ENCODE results near the gene ENOX1. TPM values are rescaled to one million over a fixed set of nuclear protein-coding genes. Genes with fewer than 3 reads are reported as not detected.

Gene ENOX1
- total RNA-seq, 1 experiment from 2014 or later = 0.35 TPM

DNA sequence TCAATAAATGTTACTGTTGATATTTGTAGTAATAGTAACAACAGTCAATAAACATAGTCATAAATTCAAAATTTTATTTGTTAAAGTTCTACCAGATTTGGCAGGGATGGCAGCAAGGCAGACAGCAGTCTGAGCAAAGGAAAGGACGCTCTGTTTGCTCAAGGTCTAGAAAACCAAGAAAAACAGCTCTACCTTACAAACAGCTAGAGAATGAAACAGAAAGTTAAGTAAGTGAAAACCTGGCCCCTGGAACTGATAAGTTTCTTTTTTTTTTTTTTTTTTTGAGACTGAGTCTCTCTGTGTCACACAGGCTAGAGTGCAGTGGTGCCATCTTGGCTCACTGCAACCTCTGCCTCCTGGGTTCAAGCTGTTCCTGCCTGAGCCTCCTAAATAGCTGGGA lies 27.9 kb downstream of the ENOX1 start:
- Histone ChIP-seq H3K27ac (no peak overlapping the region), H3K27me3 (ENCODE audit: insufficient read depth, low read depth) (no peaks in the 10 kb centered on the region), H3K9me2 (ENCODE audit: insufficient read depth) (no peaks in the 10 kb centered on the region), H3K79me2 (ENCODE audit: low read depth) (no peaks in the 10 kb centered on the region), H3K4me3 (no peak overlapping the region), H3K4me1 (replicated peaks; ENCODE audit: insufficient read depth) (no peaks in the 10 kb centered on the region), H3F3A (ENCODE audit: insufficient read depth, low read depth) (no peaks in the 10 kb centered on the region), H3K4me2 (no peak overlapping the region), H4K20me1 (ENCODE audit: insufficient read depth) (no peaks in the 10 kb centered on the region), H3K36me3 (ENCODE audit: low read depth) (no peaks in the 10 kb centered on the region), H2AFZ (no peak overlapping the region), H3K9me3 (ENCODE audit: insufficient read depth, low read depth) (no peaks in the 10 kb centered on the region)
- intact Hi-C loops (cut with micrococcal nuclease; ENCODE audit: unreplicated experiment) = no loop called here
- ChIA-PET POLR2A (ENCODE audit: unreplicated experiment) (no interaction called here), CTCF (no interaction called here)
- DNase-seq = no peak
- no TSS peak for BruUV-seq (replicated peaks)
- TF ChIP-seq EZH2 (IDR thresholded peaks at IDR 0.05; ENCODE audit: low read depth) = no peak
- TF ChIP-seq, protein P1, sequence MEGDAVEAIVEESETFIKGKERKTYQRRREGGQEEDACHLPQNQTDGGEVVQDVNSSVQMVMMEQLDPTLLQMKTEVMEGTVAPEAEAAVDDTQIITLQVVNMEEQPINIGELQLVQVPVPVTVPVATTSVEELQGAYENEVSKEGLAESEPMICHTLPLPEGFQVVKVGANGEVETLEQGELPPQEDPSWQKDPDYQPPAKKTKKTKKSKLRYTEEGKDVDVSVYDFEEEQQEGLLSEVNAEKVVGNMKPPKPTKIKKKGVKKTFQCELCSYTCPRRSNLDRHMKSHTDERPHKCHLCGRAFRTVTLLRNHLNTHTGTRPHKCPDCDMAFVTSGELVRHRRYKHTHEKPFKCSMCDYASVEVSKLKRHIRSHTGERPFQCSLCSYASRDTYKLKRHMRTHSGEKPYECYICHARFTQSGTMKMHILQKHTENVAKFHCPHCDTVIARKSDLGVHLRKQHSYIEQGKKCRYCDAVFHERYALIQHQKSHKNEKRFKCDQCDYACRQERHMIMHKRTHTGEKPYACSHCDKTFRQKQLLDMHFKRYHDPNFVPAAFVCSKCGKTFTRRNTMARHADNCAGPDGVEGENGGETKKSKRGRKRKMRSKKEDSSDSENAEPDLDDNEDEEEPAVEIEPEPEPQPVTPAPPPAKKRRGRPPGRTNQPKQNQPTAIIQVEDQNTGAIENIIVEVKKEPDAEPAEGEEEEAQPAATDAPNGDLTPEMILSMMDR (conservative IDR thresholded peaks at IDR 0.05) = no peak

- Histone ChIP-seq H3K27ac (no peak overlapping the region), H3K36me3 (ENCODE audit: low read depth) (no peaks in the 10 kb centered on the region), H3K9me3 (ENCODE audit: insufficient read depth, low read depth) (no peaks in the 10 kb centered on the region), H3K4me2 (no peak overlapping the region), H3K27me3 (ENCODE audit: insufficient read depth, low read depth) (no peaks in the 10 kb centered on the region), H3K4me1 (replicated peaks; ENCODE audit: insufficient read depth) (no peaks in the 10 kb centered on the region), H3K4me3 (no peak overlapping the region), H3F3A (ENCODE audit: insufficient read depth, low read depth) (no peaks in the 10 kb centered on the region), H3K79me2 (ENCODE audit: low read depth) (no peaks in the 10 kb centered on the region), H4K20me1 (ENCODE audit: insufficient read depth) (no peaks in the 10 kb centered on the region), H3K9me2 (ENCODE audit: insufficient read depth) (no peaks in the 10 kb centered on the region), H2AFZ (no peak overlapping the region)
- no peak for DNase-seq
- BruUV-seq (replicated peaks) = no TSS peak
- POLR2A ChIA-PET (ENCODE audit: unreplicated experiment) = no interaction called here
- no peak for TF ChIP-seq EZH2 (IDR thresholded peaks at IDR 0.05; ENCODE audit: low read depth)
- TF ChIP-seq, protein P1 (conservative IDR thresholded peaks at IDR 0.05) = no peak
- CTCF ChIA-PET = no interaction called here
- intact Hi-C loops (cut with micrococcal nuclease; ENCODE audit: unreplicated experiment) = no loop called here
These were observed 29.5 kb downstream of the ENOX1 start for GRCh38 chr13:43757266-43757665.

DNA sequence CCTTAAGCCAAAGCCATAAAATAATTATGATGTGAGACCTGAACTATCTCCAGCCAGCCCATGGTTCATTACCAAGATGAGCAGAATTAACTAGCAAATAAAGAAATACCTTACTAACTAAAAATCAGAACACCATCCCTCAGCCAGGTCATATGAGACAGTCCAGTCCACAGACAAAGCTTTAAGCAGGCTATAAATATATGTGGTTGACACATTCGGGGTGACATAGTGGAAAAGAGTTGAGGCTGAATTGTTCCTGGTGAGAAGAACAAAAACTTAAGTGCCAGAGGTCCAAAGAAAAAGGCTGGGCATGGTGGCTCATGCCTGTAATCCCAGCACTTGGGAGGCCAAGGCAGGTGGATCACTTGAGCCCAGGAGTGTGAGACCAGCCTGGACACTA lies 30.9 kb downstream of the ENOX1 start:
- ChIA-PET POLR2A (ENCODE audit: unreplicated experiment) (no interaction called here), CTCF (no interaction called here)
- Histone ChIP-seq H3K27me3 (ENCODE audit: insufficient read depth, low read depth) (no peaks in the 10 kb centered on the region), H3K9me2 (ENCODE audit: insufficient read depth) (no peaks in the 10 kb centered on the region), H4K20me1 (ENCODE audit: insufficient read depth) (no peaks in the 10 kb centered on the region), H3K27ac (no peak overlapping the region), H3K4me1 (replicated peaks; ENCODE audit: insufficient read depth) (no peaks in the 10 kb centered on the region), H3K4me2 (no peak overlapping the region), H3F3A (ENCODE audit: insufficient read depth, low read depth) (no peaks in the 10 kb centered on the region), H2AFZ (no peak overlapping the region), H3K9me3 (ENCODE audit: insufficient read depth, low read depth) (no peaks in the 10 kb centered on the region), H3K36me3 (ENCODE audit: low read depth) (no peaks in the 10 kb centered on the region), H3K4me3 (no peak overlapping the region), H3K79me2 (ENCODE audit: low read depth) (no peaks in the 10 kb centered on the region)
- intact Hi-C loops (cut with micrococcal nuclease; ENCODE audit: unreplicated experiment) = no loop called here
- no peak for DNase-seq
- no peak for TF ChIP-seq EZH2 (IDR thresholded peaks at IDR 0.05; ENCODE audit: low read depth)
- TF ChIP-seq, protein P1 (conservative IDR thresholded peaks at IDR 0.05) = no peak
- BruUV-seq (replicated peaks) = no TSS peak
